ENCODE results near the gene PLP2. TPM values are rescaled to one million over a fixed set of nuclear protein-coding genes. Genes with fewer than 3 reads are reported as not detected.

The PLP2 gene
- total and polyA plus RNA-seq, 2 of the 13 experiments (the other 11 are each of a cell fraction or from before 2014, with no cell fraction given) = 0.40 to 3.6 TPM

DNA sequence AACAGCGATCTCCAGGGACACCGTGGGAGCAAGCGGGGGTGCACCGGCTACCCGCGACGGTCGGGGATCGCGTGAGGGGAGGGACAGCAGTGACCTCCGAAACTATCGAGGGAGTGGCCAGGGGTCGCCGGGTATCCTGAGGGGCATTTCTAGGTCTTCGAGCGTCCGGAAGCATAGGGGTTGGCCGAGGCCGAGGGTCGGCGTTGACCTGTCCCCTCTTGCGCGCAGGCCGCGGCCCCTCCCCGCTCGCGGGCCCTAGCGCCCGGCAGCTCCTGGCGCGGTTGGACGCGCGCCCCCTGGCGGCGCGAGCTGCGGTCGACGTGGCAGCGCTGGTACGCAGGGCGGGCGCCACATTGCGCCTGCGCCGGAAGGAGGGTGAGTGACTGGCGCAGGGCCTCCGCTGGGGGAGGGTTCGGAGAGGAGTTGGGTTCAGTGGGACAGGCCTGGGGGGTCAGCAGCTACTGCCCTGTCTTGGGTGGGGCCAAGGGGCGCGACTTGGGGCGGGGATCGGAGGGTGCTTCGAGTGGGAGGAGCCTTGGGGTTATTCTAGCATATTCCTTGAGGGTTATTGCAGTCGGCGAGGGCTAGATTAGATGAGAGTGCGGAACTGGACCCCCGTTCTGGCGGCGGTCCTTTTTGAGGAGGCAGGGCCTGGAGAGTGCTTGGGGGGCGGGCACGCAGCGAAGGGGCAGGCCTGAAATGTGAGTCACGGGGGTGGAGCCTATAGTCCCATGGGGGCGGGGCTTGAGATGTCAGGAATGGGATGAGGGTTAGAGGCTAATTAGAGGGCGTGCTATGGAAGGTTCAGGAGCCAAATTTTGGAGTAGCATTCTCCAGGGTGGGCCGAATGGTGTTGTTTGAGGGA is 7.9 kb upstream of the PLP2 start (continued):
- TF ChIP-seq ZFY (CRISPR knock-in tag; IDR thresholded peaks at IDR 0.05) = peak; percentile 70

DNA sequence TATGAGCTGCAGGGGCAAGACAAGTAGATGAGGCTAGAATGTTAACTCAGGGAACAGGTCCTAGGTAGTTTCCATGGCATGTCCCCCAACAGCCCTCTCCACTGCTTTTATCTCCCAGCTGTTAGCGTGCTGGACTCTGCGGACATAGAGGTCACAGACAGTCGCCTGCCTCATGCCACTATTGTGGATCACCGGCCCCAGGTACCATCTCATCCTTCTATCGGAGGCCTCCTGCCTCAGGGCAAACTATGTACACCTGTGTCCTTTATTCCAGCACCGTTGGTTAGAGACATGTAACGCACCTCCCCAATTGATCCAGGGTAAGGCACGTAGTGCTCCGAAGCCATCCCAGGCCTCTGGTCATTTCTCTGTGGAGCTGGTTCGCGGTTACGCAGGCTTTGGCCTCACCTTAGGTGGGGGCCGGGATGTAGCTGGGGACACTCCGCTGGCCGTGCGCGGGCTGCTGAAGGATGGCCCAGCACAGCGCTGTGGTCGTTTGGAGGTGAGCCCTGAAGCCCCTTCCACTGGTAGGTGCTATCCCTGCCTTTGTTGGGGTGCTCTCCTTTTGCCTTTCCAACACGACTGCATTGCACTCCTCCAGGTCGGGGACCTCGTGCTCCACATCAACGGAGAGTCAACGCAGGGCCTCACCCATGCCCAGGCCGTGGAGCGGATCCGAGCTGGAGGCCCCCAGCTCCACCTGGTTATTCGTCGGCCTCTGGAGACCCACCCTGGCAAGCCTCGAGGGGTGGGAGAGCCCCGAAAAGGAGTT is 6.9 kb upstream of the PLP2 start:
- intact Hi-C loops (cut with micrococcal nuclease; ENCODE audit: unreplicated experiment) (loop anchor here (5.0 kb wide), 1 partner anchor 42 kb away; the partner anchor contains the start of gene GPKOW), in situ Hi-C loops (cut with HindIII; ENCODE audit: extremely low pct_ligation_motif_present, low pct_unique_long_range_greater_than_20kb) (loop anchor here (5.0 kb wide), 1 partner anchor 42 kb away; the partner anchor contains the start of gene GPKOW)
- H2AFZ ChIP-seq (ENCODE audit: low read length) = no peak overlapping the region
- ATAC-seq = no peak
- peaks cover 33% of the 10 kb centered on the region; the same call in 1 of the 2 replicates for H3K4me1 ChIP-seq (ENCODE audit: insufficient read depth, low read length)
- no peak for FAIRE-seq
- H3K79me2 ChIP-seq (ENCODE audit: insufficient read depth, low read length) = no peaks in the 10 kb centered on the region
- TF ChIP-seq, protein P1, sequence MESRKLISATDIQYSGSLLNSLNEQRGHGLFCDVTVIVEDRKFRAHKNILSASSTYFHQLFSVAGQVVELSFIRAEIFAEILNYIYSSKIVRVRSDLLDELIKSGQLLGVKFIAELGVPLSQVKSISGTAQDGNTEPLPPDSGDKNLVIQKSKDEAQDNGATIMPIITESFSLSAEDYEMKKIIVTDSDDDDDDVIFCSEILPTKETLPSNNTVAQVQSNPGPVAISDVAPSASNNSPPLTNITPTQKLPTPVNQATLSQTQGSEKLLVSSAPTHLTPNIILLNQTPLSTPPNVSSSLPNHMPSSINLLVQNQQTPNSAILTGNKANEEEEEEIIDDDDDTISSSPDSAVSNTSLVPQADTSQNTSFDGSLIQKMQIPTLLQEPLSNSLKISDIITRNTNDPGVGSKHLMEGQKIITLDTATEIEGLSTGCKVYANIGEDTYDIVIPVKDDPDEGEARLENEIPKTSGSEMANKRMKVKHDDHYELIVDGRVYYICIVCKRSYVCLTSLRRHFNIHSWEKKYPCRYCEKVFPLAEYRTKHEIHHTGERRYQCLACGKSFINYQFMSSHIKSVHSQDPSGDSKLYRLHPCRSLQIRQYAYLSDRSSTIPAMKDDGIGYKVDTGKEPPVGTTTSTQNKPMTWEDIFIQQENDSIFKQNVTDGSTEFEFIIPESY (CRISPR knock-in tag; IDR thresholded peaks at IDR 0.05) = 0 out of 2 replicates have a peak, but pooled peaks have one; percentile 43
- TF ChIP-seq DMAP1 (CRISPR knock-in tag; IDR thresholded peaks at IDR 0.05) (no peak), CENPBD1 (CRISPR knock-in tag; IDR thresholded peaks at IDR 0.05; ENCODE audit: borderline replicate concordance, low read depth) (no peak), ZNF564 (CRISPR knock-in tag; IDR thresholded peaks at IDR 0.05) (no peak), ZNF597 (CRISPR knock-in tag; IDR thresholded peaks at IDR 0.05) (no peak), FOSL1 (CRISPR knock-in tag; IDR thresholded peaks at IDR 0.05; ENCODE audit: borderline replicate concordance) (no peak), NFE2L1 (CRISPR knock-in tag; IDR thresholded peaks at IDR 0.05; ENCODE audit: borderline replicate concordance) (no peak)
- TF ChIP-seq, protein P2, sequence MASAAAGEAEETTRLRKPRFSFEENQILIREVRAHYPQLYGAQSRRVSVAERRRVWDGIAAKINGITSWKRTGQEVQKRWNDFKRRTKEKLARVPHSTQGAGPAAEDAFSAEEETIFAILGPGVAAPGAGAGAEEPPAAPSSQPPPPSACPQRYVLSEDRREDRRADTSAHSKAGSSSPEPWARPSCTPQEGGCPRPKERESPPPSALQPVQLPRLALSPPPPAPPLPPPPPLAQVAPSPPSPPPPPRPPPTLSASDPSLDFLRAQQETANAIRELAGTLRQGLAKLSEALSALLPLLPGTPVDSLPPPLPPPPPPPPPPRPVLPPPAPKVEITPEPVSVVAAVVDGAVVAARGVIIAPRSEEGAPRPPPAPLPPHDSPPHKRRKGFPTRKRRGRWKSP (CRISPR knock-in tag; IDR thresholded peaks at IDR 0.05) = no peak
- no peak overlapping the region for H3K27ac ChIP-seq (ENCODE audit: extremely low read length, insufficient read depth, low read length)
- DNase-seq (ENCODE audit: low spot score) = no peak
- no peaks in the 10 kb centered on the region for H3K9me3 ChIP-seq (ENCODE audit: low read length)
- H3K4me2 ChIP-seq (ENCODE audit: low read depth, low read length) = peak overlapping the region; percentile 57; the same call in 1 of the 2 replicates
- no peak overlapping the region for H3K4me3 ChIP-seq (replicated peaks in 1 of 3; ENCODE audit: insufficient read depth in 1 of 3, low read depth in 2 of 3, low read length in 3 of 3)
- no TSS peak for BruUV-seq (replicated peaks)
- no peaks in the 10 kb centered on the region for H3K27me3 ChIP-seq (ENCODE audit: control insufficient read depth in 1 of 2, insufficient read depth in 2 of 2, low read length in 2 of 2)
- no peaks in the 10 kb centered on the region for H4K20me1 ChIP-seq (ENCODE audit: insufficient read depth, low read length)
- CTCF ChIA-PET (ENCODE audit: low intra/inter-chr PET ratio, low total read pairs) = interaction anchor here (1.9 kb wide), 1 partner anchor 41 kb away, joined by 6 read pairs; the partner anchor contains the start of gene GPKOW
- H3K36me3 ChIP-seq (replicated peaks in 1 of 2; ENCODE audit: control insufficient read depth in 1 of 2, insufficient read depth in 2 of 2, low read length in 2 of 2) = no peaks in the 10 kb centered on the region
- 90% methylated on average over 8 of the region's 31 CpGs for WGBS (ENCODE audit: low lambda C conversion rate)
- POLR2A ChIA-PET = no interaction called here
- H3K9ac ChIP-seq (ENCODE audit: insufficient read depth, low read depth, low read length) = no peak overlapping the region
